SJSA1 (cell line): ENCODE measurements around the gene CEBPE. TPM values are rescaled to one million over a fixed set of nuclear protein-coding genes. Genes with fewer than 3 reads are reported as not detected.

Experiments used
- DNase-seq, 2 experiments: peaks; one replicate each; pipeline ENCODE4 v3.0.0-alpha.2; 2015 to 2020; ENCODE audit warnings: low spot score in 2 of 2, low read depth in 1 of 2
- H3K27ac ChIP-seq: fragments of 250-450 bp; sonication (Bioruptor Pico); 2 replicates; pipeline ENCODE4 v1.5.1; 2020; ENCODE audit warnings: mild to moderate bottlenecking, moderate library complexity
- H3K27me3 ChIP-seq: fragments of 250-450 bp; sonication (Bioruptor Pico); replicated peaks from 2 replicates; pipeline ENCODE4 v1.5.1; 2020; ENCODE audit warnings: mild to moderate bottlenecking, moderate library complexity
- H3K36me3 ChIP-seq: fragments of 250-450 bp; sonication (Bioruptor Pico); 2 replicates; pipeline ENCODE4 v1.5.1; 2020; ENCODE audit warnings: mild to moderate bottlenecking
- H3K4me1 ChIP-seq: fragments of 250-450 bp; sonication (Bioruptor Pico); replicated peaks from 2 replicates; pipeline ENCODE4 v1.6.1; 2021; ENCODE audit warnings: mild to moderate bottlenecking
- H3K4me3 ChIP-seq: fragments of 250-450 bp; sonication (Bioruptor Pico); 2 replicates; pipeline ENCODE4 v1.5.1; 2020; ENCODE audit warnings: mild to moderate bottlenecking
- H3K9me3 ChIP-seq: fragments of 250-450 bp; sonication (Bioruptor Pico); replicated peaks from 2 replicates; pipeline ENCODE4 v1.5.1; 2020; ENCODE audit warnings: mild to moderate bottlenecking
- total RNA-seq: library from RNA; depleted of rRNA; stranded (reverse); fragments of >200 nt; shearing (Covaris generic); gene quantifications from 2 replicates; pipeline ENCODE4 v1.2.3, GENCODE V29; 2014

Gene CEBPE
- total RNA-seq, 1 experiment from 2014 or later = not detected

DNA sequence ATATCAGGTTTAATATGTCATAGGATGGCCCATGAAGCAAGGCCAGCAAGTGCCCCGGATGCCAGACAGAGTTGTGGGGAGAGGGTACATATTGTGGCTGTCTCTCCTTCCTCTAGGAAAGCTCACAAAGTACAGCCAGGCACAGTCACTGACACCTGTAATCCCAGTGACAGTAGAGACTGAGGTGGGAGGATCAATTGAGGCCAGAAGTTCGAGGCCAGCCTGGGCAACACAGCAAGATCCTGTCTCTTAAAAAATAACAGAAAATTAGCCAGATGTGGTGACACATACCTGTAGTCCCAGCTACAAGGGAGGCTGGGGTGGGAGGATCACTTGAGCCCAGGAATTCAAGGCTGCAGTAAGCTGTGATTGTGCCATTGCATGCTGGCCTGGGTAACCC is 32.3 kb upstream of the CEBPE start:
- Histone ChIP-seq H3K4me3 (no peak overlapping the region), H3K27me3 (no peaks in the 10 kb centered on the region), H3K27ac (no peak overlapping the region), H3K36me3 (no peaks in the 10 kb centered on the region), H3K9me3 (no peaks in the 10 kb centered on the region), H3K4me1 (peaks cover 6% of the 10 kb centered on the region)
- DNase-seq = no peak

DNA sequence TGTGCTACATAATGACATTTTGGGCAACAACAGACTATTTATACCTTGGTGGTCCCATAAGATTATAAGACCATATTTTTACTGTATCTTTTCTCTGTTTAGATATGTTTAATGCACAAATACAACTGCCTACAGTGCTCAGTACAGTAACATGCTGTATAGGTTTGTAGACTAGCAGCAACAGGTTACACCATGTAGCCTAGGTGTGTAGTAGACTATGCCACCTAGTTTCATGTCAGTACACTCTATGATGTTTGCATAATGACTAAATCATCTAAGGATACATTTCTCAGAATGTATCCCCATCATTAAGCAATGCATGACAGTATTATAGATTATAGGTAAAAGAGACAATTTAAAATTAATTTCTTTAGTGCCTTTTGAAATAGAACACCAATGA is 30.7 kb upstream of the CEBPE start:
- no peaks in the 10 kb centered on the region for H3K36me3 ChIP-seq
- no peaks in the 10 kb centered on the region for H3K9me3 ChIP-seq
- H3K27me3 ChIP-seq = no peaks in the 10 kb centered on the region
- no peaks in the 10 kb centered on the region for H3K4me1 ChIP-seq
- H3K27ac ChIP-seq = no peak overlapping the region
- no peak overlapping the region for H3K4me3 ChIP-seq
- DNase-seq = no peak

DNA sequence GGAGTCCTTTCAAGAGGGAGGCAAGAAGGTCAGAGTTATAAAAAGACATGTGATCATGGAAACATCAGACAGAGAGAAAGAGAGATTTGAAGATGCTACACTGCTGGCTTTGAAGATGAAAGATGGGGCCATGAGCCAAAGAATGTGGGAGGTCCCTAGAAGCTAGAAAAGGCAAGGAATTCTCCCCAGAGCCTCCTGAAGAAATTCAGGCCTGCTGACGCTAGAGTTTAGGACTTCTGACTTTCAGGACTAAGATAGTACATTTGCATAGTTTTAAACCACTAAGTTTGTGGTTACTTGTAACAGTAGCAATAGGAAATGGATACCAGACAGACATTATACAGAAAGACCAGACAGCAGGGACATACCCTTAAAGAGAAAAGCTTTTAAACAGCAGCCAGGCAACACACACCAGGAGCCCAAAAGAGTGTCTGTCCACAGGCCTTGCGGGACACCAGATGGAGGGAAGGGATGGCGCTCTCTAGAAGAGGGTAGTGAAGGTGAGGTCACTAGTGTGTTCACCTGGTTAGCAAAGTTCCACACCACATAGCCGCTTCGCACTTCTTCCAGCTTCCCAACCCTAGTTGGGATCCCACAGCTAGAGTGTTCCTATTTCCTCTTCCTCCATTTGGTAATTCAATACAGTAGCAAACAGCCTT is 29.7 kb upstream of the CEBPE start:
- Histone ChIP-seq H3K27me3 (no peaks in the 10 kb centered on the region), H3K4me1 (no peaks in the 10 kb centered on the region), H3K36me3 (no peaks in the 10 kb centered on the region), H3K27ac (no peak overlapping the region), H3K4me3 (no peak overlapping the region), H3K9me3 (no peaks in the 10 kb centered on the region)
- DNase-seq = no peak

DNA sequence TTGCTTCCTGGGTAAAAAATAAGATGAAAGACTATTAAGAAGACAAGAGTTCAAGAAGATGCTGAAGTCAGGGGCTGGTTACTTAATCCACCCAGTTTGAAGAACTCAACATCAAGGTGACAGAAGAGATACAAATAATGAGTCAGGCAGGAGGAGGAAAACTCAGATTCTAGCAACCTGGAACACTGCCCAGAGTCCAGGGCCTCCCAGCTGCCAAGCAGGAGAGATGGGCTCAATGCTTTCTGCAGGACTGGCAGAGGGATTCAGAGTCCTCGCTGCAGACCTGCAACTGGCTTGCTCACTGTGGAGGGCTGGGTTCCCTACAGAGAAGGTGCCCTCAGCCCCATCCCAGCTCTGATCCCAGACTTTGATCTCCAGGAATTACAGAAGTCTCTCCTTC is 28.6 kb upstream of the CEBPE start:
- Histone ChIP-seq H3K4me3 (no peak overlapping the region), H3K27ac (no peak overlapping the region), H3K9me3 (no peaks in the 10 kb centered on the region), H3K36me3 (no peaks in the 10 kb centered on the region), H3K4me1 (no peaks in the 10 kb centered on the region), H3K27me3 (no peaks in the 10 kb centered on the region)
- DNase-seq = no peak

DNA sequence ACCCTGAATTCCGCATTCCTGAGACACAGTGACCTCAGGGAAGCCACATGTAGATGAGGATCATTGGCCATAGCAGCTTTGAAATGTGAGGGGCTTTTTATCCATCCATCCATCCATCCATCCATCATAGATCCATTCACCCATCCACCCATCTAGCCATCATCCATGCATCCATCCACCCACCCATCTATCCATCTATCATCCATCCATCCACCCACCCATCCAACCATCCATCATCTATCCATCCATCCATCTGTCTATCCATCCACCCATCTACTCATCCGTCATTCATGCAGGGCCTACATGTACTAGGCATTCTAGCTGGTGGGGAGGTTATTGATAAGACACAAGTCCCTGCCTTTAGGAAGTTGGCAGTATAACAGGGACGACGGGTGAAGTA is 27.9 kb upstream of the CEBPE start:
- Histone ChIP-seq H3K4me3 (no peak overlapping the region), H3K27me3 (no peaks in the 10 kb centered on the region), H3K27ac (no peak overlapping the region), H3K9me3 (no peaks in the 10 kb centered on the region), H3K36me3 (no peaks in the 10 kb centered on the region), H3K4me1 (no peaks in the 10 kb centered on the region)
- no peak for DNase-seq

DNA sequence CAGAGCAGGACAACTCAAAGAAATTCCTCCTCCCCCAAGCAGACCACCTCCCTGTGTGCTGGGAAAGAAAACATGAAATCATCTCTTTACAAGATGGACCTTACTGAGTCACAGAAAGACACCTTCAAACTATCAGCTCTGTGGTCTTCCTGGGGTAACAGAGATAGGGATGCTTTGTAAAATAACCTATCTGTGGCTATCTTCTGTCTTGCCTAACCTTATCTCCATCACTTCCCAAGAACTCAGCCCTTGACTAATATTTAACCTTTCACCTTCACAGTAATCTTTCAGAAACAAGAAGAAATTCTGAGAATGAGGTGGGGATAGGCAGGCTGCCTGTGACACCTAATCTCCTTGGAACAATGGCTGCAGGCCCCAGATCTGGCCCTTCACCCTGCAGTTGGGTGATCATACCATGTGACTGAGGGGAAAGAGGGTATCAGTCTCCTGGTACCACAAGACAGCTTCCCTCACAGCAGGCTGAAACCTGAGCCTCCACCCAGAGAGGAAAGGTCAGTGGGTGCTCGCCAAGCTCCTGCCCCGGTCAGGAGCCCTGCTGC is 27.4 kb upstream of the CEBPE start:
- Histone ChIP-seq H3K27me3 (no peaks in the 10 kb centered on the region), H3K9me3 (no peaks in the 10 kb centered on the region), H3K27ac (no peak overlapping the region), H3K36me3 (no peaks in the 10 kb centered on the region), H3K4me1 (no peaks in the 10 kb centered on the region), H3K4me3 (no peak overlapping the region)
- DNase-seq = no peak

DNA sequence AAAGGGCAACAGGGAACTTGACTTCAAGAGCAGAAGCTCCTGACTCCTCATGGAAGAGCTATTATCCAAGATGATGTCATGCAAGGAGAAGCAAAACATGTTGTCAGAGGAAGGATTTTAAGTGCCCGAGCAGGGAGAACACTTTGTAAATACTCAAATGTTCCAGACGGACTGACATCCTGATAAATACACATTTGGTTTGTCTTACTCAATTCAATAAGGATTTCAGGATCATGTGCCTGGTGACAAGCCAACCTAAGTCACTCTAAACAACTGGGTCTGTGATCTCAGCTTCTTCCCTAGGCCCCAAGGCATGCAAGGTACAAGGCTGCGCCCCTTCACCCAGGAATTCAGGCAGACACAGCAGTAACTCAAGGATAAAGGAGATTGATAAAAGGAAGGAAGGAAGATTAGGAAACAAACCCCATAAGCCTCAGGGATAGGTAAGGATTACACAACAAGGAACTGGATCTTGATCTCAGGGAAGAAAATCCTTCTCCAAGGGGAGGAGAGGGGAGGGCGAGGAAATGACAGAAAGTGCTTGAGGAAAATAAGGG is 26.8 kb upstream of the CEBPE start:
- H3K27ac ChIP-seq = no peak overlapping the region
- H3K4me3 ChIP-seq = no peak overlapping the region
- no peaks in the 10 kb centered on the region for H3K36me3 ChIP-seq
- no peak for DNase-seq
- H3K9me3 ChIP-seq = no peaks in the 10 kb centered on the region
- H3K4me1 ChIP-seq = no peaks in the 10 kb centered on the region
- no peaks in the 10 kb centered on the region for H3K27me3 ChIP-seq

DNA sequence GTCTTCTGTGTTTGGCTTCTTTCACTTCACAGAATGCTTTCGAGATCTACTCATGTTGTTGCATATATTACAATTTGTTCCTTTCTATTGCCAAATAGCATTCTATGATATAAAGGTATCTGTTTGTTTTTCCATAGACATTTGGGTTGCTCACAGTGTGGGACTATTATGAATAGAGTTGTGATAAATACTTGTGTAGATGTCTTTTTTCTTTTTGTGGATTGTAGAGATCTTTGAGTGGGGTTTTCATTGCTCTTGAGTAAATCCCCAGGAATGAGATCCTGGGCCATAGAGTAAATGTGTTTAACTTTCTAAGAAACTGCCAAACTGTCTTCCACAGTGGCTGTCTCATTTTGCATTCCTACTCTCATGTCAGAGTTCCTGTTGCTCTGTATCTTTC is 24.9 kb upstream of the CEBPE start:
- DNase-seq = no peak
- no peaks in the 10 kb centered on the region for H3K36me3 ChIP-seq
- H3K4me1 ChIP-seq = no peaks in the 10 kb centered on the region
- no peak overlapping the region for H3K4me3 ChIP-seq
- H3K27me3 ChIP-seq = no peaks in the 10 kb centered on the region
- H3K27ac ChIP-seq = no peak overlapping the region
- H3K9me3 ChIP-seq = no peaks in the 10 kb centered on the region

DNA sequence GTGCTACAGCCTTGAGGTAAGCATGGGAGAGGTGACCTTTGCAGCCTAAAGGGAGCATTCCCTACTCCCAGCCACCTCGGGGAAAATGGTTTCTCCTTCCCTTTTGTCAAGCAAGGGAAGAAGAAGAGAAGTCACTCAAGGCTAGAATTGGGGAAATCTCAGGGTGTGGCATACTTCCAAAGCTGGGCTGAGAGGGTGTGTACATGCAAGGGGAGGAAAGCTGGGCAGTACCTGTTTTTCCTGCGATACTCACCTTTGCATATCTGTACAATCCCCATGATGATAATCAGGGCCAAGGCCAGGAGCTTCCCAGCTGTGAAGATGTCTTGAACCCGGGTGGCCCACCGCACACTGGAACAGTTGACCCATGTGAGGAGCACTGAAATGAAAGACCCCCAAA is 23.8 kb upstream of the CEBPE start:
- no peak overlapping the region for H3K27ac ChIP-seq
- no peaks in the 10 kb centered on the region for H3K27me3 ChIP-seq
- no peak overlapping the region for H3K4me3 ChIP-seq
- no peaks in the 10 kb centered on the region for H3K36me3 ChIP-seq
- no peaks in the 10 kb centered on the region for H3K4me1 ChIP-seq
- no peaks in the 10 kb centered on the region for H3K9me3 ChIP-seq
- no peak for DNase-seq

DNA sequence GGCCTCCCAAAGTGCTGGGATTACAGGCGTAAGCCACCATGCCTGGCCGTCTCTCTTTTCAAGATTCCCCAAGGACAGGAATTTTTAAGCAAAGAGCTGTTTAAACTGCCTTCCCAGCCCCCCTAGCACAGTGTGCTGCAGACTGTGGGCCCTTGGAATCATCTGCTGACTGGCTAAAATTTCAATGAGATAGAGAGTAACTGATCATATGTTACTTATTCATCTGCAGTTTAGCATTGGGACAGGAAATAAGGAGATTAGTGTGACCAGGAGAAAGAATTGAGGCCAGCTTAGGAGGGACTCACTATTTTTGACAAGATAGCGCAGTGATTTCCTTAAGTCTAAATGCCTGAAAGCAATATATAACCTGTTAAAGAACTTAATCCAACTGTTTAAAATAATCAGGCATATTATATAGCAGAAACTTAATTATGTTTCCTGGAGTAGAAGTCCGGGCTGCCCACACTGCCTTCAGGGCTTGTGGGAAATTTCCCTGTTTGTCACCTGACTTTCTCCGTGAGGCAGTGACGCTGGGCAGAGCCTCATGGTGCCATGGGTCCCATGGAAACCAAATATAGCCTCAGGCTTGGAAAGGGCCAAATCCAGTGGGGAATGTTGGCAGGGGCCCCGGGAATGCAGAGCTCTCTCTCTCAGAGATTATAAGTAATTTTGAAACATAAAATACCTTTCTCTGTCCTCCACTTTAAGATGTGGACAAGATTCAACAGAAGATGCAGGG is 22.8 kb upstream of the CEBPE start:
- H3K4me1 ChIP-seq = no peaks in the 10 kb centered on the region
- H3K27ac ChIP-seq = no peak overlapping the region
- H3K9me3 ChIP-seq = no peaks in the 10 kb centered on the region
- H3K27me3 ChIP-seq = no peaks in the 10 kb centered on the region
- DNase-seq = no peak
- H3K4me3 ChIP-seq = no peak overlapping the region
- H3K36me3 ChIP-seq = no peaks in the 10 kb centered on the region

DNA sequence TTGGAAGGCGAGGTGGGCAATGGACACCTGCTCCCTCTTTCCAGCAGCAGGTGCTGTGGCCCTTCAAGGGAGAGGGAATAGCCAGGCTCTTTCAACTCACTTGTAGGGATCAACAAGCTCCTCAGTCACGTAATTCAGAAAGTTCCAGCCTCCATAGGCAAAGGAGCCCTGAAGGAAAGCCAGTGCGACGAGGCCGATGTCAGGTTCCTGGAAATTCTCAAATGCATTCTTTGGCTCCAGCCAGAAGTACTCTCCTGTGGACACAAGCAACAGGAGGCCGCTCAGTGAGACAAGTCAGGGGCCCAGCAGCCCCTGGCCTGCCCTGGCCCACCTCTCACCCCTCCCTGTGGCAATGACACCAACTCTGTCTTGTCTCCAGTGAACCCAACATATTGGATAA is 21.3 kb upstream of the CEBPE start:
- H3K27ac ChIP-seq = no peak overlapping the region
- DNase-seq = no peak
- no peaks in the 10 kb centered on the region for H3K27me3 ChIP-seq
- no peaks in the 10 kb centered on the region for H3K36me3 ChIP-seq
- no peaks in the 10 kb centered on the region for H3K9me3 ChIP-seq
- H3K4me1 ChIP-seq = no peaks in the 10 kb centered on the region
- no peak overlapping the region for H3K4me3 ChIP-seq

DNA sequence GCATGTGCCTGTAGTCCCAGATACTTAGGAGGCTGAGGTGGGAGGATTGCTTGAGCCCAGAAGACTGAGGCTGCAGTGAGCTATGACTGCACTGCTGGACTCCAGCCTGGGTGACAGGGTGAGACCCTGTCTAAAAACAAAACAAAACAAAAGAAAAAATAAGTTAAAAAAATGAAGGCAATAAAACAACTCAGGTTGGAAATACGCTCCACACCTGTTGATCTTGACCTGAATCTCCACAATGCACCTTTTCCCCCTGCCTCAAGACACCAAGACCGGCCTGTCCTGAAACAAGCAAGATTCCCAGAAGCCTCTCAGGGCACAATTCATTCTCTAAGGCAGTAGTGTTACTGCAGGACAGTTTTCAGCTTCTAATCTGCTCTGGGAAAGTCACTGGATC is 20.8 kb upstream of the CEBPE start:
- H3K27ac ChIP-seq = no peak overlapping the region
- no peaks in the 10 kb centered on the region for H3K4me1 ChIP-seq
- H3K4me3 ChIP-seq = no peak overlapping the region
- no peaks in the 10 kb centered on the region for H3K27me3 ChIP-seq
- no peaks in the 10 kb centered on the region for H3K9me3 ChIP-seq
- H3K36me3 ChIP-seq = no peaks in the 10 kb centered on the region
- no peak for DNase-seq

DNA sequence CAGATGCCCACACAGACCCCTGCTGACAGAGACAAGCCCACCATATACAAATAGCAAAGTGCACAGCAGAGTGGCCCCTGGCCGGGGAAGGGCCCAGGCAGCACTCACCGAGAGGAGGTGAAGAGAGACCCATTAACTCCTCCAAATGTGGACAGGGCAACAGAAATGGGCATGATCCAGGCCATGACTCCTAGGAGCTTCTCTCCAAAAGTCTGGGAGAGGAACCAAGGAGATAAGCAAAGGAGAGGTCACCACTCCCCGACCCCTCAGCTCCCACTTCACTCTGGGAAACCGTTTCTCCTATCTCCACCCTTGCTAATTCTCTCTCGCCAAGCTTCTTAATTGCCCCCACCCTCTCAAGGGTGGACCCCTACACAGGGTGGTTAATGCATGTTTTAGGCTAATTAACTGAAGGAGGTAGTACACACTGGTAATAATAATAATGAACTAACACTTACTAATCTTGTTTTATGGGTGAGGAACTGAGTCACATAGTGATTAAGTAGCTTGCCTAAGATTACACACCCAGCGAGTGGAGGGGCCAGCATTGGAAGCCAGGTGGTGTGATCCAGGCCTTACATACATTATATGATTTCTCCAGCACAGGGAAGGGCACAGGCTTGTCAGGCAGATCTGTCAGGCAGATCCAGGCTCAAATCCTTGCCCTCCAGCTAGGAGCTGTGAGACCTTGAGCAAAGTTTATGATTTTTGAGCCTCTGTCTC is 18.9 kb upstream of the CEBPE start:
- H3K36me3 ChIP-seq = no peaks in the 10 kb centered on the region
- no peak for DNase-seq
- no peaks in the 10 kb centered on the region for H3K9me3 ChIP-seq
- no peak overlapping the region for H3K27ac ChIP-seq
- no peaks in the 10 kb centered on the region for H3K4me1 ChIP-seq
- H3K27me3 ChIP-seq = no peaks in the 10 kb centered on the region
- H3K4me3 ChIP-seq = no peak overlapping the region
